ENCODE measurements around the gene RSAD1. TPM values are rescaled to one million over a fixed set of nuclear protein-coding genes. Genes with fewer than 3 reads are reported as not detected.

Gene RSAD1
- total RNA-seq, 1 experiment from 2014 or later = 18.7 TPM

- DNase-seq (ENCODE audit: low read depth) = no peak
Measured at GRCh38 chr17:50458270-50458669, 20.4 kb upstream of the RSAD1 start.

- DNase-seq (ENCODE audit: low read depth) = peak; percentile 58
Measured at GRCh38 chr17:50458701-50459676, 19.7 kb upstream of the RSAD1 start.

GRCh38 chr17:50459756-50460155 is 18.9 kb upstream of the RSAD1 start:
- no peak for DNase-seq (ENCODE audit: low read depth)

- DNase-seq (ENCODE audit: low read depth) = no peak
Measured at GRCh38 chr17:50460831-50461526, 17.7 kb upstream of the RSAD1 start.

- no peak for DNase-seq (ENCODE audit: low read depth)
Measured at GRCh38 chr17:50461550-50462132, 17.0 kb upstream of the RSAD1 start.

- no peak for DNase-seq (ENCODE audit: low read depth)
Measured at GRCh38 chr17:50462446-50462845, 16.2 kb upstream of the RSAD1 start.

- no peak for DNase-seq (ENCODE audit: low read depth)
Measured at GRCh38 chr17:50464121-50464520, 14.5 kb upstream of the RSAD1 start.

- DNase-seq (ENCODE audit: low read depth) = no peak
Measured at GRCh38 chr17:50464736-50465135, 13.9 kb upstream of the RSAD1 start.

GRCh38 chr17:50465171-50465570 is 13.5 kb upstream of the RSAD1 start:
- DNase-seq (ENCODE audit: low read depth) = no peak

GRCh38 chr17:50465635-50466034 is 13.0 kb upstream of the RSAD1 start:
- DNase-seq (ENCODE audit: low read depth) = no peak

- DNase-seq (ENCODE audit: low read depth) = no peak
Measured at GRCh38 chr17:50466371-50467113, 12.1 kb upstream of the RSAD1 start.

GRCh38 chr17:50467114-50467854 is 11.4 kb upstream of the RSAD1 start:
- DNase-seq (ENCODE audit: low read depth) = no peak

- no peak for DNase-seq (ENCODE audit: low read depth)
Measured at GRCh38 chr17:50467855-50468303, 10.8 kb upstream of the RSAD1 start.

GRCh38 chr17:50468304-50469207 is 10.1 kb upstream of the RSAD1 start, which contains the start of gene CHAD:
Gene CHAD, minus strand, starts transcription at chr17:50468880. Its CDS starts 67 bp downstream, at chr17:50468813.
- no peak for DNase-seq (ENCODE audit: low read depth)

GRCh38 chr17:50469208-50469605 is 9.5 kb upstream of the RSAD1 start:
- DNase-seq (ENCODE audit: low read depth) = no peak

GRCh38 chr17:50469671-50470305 is 8.9 kb upstream of the RSAD1 start:
- no peak for DNase-seq (ENCODE audit: low read depth)

GRCh38 chr17:50470426-50470825 is 8.2 kb upstream of the RSAD1 start:
- DNase-seq (ENCODE audit: low read depth) = no peak

GRCh38 chr17:50471009-50471905 is 7.4 kb upstream of the RSAD1 start:
- DNase-seq (ENCODE audit: low read depth) = no peak
